ENCODE measurements around the gene FRYL. TPM values are rescaled to one million over a fixed set of nuclear protein-coding genes. Genes with fewer than 3 reads are reported as not detected.

Gene FRYL
- total RNA-seq, 1 donor from 2014 or later = 69.6 TPM

- Mint-ChIP-seq H3K27ac (no peak overlapping the region), H3K4me1 (ENCODE audit: low read depth) (peaks cover 24% of the 10 kb centered on the region), H3K9me3 (no peaks in the 10 kb centered on the region), H3K27me3 (ENCODE audit: low read depth) (no peaks in the 10 kb centered on the region), H3K4me3 (ENCODE audit: low read depth) (no peak overlapping the region), H3K36me3 (ENCODE audit: low read depth) (peaks cover 24% of the 10 kb centered on the region)
- intact Hi-C loops (cut with micrococcal nuclease) = loop anchor here (1.0 to 5.0 kb wide), 3 partner anchors 103 to 281 kb away; partner anchors contain the start of gene OCIAD2
- no peak for DNase-seq (ENCODE audit: low spot score)
These were observed 99.1 kb downstream of the FRYL start for GRCh38 chr4:48680848-48681568.

DNA sequence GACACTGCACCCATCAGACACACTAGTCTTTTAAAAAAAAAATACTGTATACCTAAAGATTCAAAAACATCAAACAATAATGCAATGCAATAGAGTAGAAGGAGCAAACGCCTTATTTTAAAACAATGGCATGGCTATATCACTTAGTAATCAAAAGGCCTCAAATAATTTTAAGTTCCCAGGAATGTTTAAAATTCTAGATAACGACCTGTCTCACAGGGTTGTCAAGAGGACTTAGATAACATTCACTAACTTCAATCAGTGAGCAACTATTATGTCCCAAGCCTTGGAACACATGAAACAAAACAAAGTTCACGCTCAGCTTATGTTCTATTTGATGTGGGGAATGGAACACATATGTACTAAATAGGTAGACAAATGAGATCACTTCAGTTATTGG is 106.5 kb downstream of the FRYL start:
- Mint-ChIP-seq H3K4me3 (ENCODE audit: low read depth) (no peak overlapping the region), H3K36me3 (ENCODE audit: low read depth) (peaks cover 22% of the 10 kb centered on the region), H3K27ac (no peak overlapping the region), H3K4me1 (ENCODE audit: low read depth) (peaks cover 11% of the 10 kb centered on the region), H3K27me3 (ENCODE audit: low read depth) (no peaks in the 10 kb centered on the region), H3K9me3 (peaks cover 6% of the 10 kb centered on the region)
- DNase-seq (ENCODE audit: low spot score) = no peak
- intact Hi-C loops (cut with micrococcal nuclease) = no loop called here

- Mint-ChIP-seq H3K4me3 (ENCODE audit: low read depth) (no peak overlapping the region), H3K27me3 (ENCODE audit: low read depth) (no peaks in the 10 kb centered on the region), H3K4me1 (ENCODE audit: low read depth) (peaks cover 24% of the 10 kb centered on the region), H3K27ac (no peak overlapping the region), H3K36me3 (ENCODE audit: low read depth) (peaks cover 18% of the 10 kb centered on the region), H3K9me3 (peaks cover 6% of the 10 kb centered on the region)
- intact Hi-C loops (cut with micrococcal nuclease) = no loop called here
- DNase-seq (ENCODE audit: low spot score) = no peak
These were observed 109.5 kb downstream of the FRYL start for GRCh38 chr4:48670587-48670986.

DNA sequence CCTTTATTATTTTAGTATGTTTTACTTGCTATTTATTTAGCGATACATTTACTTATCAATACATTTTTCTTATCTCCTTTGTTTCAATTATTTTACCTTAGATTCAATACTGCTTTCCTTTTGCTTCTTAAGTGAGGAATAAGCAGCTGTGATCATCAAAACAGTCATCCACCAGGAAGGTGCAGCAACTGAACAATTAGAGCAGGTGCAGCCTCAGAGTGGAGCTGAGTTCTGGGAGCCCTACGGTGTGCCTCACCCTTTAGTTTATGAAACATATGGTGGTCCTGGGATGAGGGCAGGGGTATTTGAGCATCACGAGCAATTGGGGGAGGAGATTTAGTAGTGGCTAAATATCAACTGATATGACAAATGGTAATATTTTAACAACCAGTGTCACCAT is 111.0 kb downstream of the FRYL start:
- Mint-ChIP-seq H3K4me1 (ENCODE audit: low read depth) (peaks cover 25% of the 10 kb centered on the region), H3K27ac (no peak overlapping the region), H3K9me3 (peaks cover 6% of the 10 kb centered on the region), H3K27me3 (ENCODE audit: low read depth) (no peaks in the 10 kb centered on the region), H3K36me3 (ENCODE audit: low read depth) (peaks cover 15% of the 10 kb centered on the region), H3K4me3 (ENCODE audit: low read depth) (no peak overlapping the region)
- DNase-seq (ENCODE audit: low spot score) = no peak
- intact Hi-C loops (cut with micrococcal nuclease) = no loop called here

DNA sequence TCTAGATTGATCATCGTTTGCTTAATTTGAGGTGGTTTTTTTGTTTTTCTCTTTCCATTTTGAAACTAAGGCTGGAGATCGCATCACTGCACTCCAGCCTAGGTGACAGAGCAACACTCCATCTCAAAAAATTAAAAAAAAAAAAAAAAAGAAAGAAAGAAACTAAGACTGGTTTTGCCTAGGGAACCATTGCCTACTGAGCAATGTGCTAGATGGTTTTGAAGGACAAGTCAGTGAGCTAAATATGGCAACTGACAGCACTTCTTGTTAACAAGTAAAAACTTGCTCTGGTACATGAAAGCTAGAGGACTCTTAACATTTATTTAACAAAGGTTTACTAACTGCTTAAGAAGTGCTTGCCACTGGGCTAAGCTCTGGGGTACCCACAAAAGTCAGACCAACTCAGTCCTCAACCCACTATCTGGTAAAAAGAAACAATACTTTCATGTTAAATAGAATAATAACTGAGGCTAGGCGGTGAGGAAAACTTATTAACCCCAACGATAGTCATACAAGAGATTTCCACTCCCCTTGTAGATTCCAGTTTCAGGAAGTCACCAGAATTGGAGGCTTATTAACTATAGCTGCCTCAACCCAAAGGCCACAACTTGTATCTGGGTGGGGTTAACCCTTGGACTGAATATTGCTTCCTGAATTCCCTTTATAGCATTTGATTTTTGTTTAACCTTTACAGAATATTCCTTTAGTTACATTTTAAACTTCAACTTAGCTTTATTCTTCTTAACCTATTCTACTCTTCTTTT is 111.6 kb downstream of the FRYL start:
- Mint-ChIP-seq H3K27ac (no peak overlapping the region), H3K4me1 (ENCODE audit: low read depth) (peaks cover 25% of the 10 kb centered on the region), H3K9me3 (peaks cover 6% of the 10 kb centered on the region), H3K36me3 (ENCODE audit: low read depth) (peaks cover 19% of the 10 kb centered on the region), H3K4me3 (ENCODE audit: low read depth) (no peak overlapping the region), H3K27me3 (ENCODE audit: low read depth) (no peaks in the 10 kb centered on the region)
- intact Hi-C loops (cut with micrococcal nuclease) = no loop called here
- DNase-seq (ENCODE audit: low spot score) = no peak

DNA sequence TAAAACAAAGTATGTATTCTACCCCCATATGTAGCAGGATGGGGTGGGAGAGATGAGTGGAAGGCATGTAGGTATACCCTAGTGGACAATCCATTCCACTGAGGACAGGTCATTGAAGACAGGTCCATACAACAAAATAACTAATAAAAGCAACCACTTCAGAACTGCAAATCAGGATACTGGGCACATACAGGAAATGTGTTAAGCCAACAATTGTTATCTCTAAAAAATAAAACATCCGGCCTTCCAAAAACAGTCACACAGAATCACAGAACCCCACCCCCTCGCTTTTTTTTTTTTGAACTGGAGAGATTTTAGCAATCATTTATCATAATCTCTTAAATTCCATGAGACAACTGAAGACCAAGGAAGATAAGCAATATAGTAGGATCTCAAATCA is 112.9 kb downstream of the FRYL start:
- H3K9me3 Mint-ChIP-seq = peaks cover 6% of the 10 kb centered on the region
- no peak for DNase-seq (ENCODE audit: low spot score)
- peaks cover 24% of the 10 kb centered on the region for H3K36me3 Mint-ChIP-seq (ENCODE audit: low read depth)
- H3K27me3 Mint-ChIP-seq (ENCODE audit: low read depth) = no peaks in the 10 kb centered on the region
- H3K27ac Mint-ChIP-seq = no peak overlapping the region
- peaks cover 21% of the 10 kb centered on the region for H3K4me1 Mint-ChIP-seq (ENCODE audit: low read depth)
- H3K4me3 Mint-ChIP-seq (ENCODE audit: low read depth) = no peak overlapping the region
- intact Hi-C loops (cut with micrococcal nuclease) = no loop called here

DNA sequence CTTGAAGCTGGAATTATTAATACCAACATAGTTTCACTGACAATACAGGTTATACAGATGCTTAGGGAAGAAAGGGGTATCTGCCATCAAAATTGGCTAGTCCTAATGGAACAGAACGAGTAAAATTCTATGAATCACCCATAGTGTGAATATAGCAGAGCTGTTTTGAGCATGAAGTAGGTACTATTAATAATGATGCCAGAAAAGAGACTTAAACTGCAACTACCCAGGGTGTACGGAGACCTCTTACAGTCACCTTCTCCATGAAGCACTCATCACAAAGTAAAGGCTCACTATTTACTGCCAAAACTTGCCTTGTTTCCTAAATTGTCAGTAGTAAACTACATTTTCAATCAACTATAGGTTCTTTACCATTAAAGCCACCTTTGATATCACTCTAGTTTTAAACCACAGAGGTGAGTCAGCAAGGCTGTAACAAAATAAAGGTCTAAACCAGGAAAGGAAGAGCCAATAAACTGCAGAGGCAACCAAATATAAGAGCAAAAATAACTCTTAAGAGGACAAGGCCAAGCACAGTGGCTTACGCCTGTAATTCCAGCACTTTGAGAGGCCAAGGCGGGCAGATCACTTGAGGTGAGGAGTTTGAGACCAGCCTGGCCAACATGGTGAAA is 114.4 kb downstream of the FRYL start:
- intact Hi-C loops (cut with micrococcal nuclease) = no loop called here
- Mint-ChIP-seq H3K36me3 (ENCODE audit: low read depth) (peaks cover 18% of the 10 kb centered on the region), H3K4me3 (ENCODE audit: low read depth) (no peak overlapping the region), H3K4me1 (ENCODE audit: low read depth) (peaks cover 28% of the 10 kb centered on the region), H3K27ac (no peak overlapping the region), H3K27me3 (ENCODE audit: low read depth) (no peaks in the 10 kb centered on the region), H3K9me3 (peaks cover 3% of the 10 kb centered on the region)
- no peak for DNase-seq (ENCODE audit: low spot score)

DNA sequence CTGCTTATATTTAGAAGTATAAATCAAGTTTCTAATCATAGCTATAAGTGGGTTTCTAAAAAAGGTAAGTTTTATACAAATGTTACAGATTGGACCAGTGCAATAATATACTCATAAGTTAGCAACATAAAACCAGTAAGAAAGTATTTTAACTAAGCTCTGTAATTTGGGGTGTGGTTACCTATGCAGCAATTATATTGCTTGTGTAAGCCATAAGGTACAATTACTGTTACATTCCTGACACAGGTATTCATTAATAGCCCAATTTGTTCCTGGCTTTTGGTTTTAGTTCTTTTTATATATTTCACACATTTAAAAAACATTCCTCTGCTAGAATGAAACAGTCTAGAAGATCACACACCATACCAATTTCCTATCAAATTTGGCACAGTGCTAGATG is 115.1 kb downstream of the FRYL start:
- Mint-ChIP-seq H3K36me3 (ENCODE audit: low read depth) (peaks cover 14% of the 10 kb centered on the region), H3K9me3 (no peaks in the 10 kb centered on the region), H3K4me1 (ENCODE audit: low read depth) (peaks cover 33% of the 10 kb centered on the region), H3K27me3 (ENCODE audit: low read depth) (no peaks in the 10 kb centered on the region), H3K4me3 (ENCODE audit: low read depth) (no peak overlapping the region), H3K27ac (no peak overlapping the region)
- no peak for DNase-seq (ENCODE audit: low spot score)
- intact Hi-C loops (cut with micrococcal nuclease) = no loop called here

DNA sequence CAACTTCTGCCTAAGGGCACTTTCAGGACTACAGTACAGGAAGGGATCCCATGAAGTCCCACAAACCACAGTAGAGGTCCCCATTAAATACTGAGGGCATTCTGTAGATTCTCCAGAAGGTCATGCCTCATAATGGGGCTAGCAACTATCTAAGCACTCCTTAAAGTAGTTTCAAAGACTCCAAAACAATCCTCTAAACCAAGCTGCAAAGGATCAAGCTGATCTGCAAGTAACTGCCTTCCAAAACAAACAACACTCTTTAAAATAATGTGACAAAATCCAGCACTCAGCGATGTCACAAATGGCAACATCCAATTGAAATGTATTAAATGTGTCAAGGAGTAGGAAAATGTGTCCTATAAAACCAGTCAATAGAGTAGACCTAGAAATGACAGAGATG is 118.7 kb downstream of the FRYL start:
- no peaks in the 10 kb centered on the region for H3K9me3 Mint-ChIP-seq
- no peak for DNase-seq (ENCODE audit: low spot score)
- no peak overlapping the region for H3K27ac Mint-ChIP-seq
- H3K27me3 Mint-ChIP-seq (ENCODE audit: low read depth) = no peaks in the 10 kb centered on the region
- no peak overlapping the region for H3K4me3 Mint-ChIP-seq (ENCODE audit: low read depth)
- intact Hi-C loops (cut with micrococcal nuclease) = no loop called here
- peaks cover 28% of the 10 kb centered on the region for H3K4me1 Mint-ChIP-seq (ENCODE audit: low read depth)
- peaks cover 18% of the 10 kb centered on the region for H3K36me3 Mint-ChIP-seq (ENCODE audit: low read depth)

DNA sequence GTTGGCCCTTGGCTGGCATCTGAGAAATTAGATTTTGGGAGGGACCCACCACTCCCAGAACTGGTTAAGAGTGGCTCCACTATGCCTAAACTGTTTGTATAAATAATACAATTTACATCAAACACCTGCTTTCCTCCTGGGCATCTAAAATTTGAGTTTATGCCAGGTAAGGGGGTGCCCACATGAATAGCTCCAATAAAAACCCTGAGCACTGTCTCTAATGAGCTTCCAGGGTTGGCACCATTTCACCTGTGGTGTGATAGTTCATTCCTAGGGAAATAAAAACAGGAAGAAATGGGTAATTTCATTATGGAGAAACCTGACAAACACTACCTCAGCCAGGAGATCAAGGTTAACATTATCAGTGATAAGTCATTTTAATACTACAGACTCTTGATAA is 119.7 kb downstream of the FRYL start:
- H3K4me1 Mint-ChIP-seq (ENCODE audit: low read depth) = peaks cover 22% of the 10 kb centered on the region
- no peaks in the 10 kb centered on the region for H3K9me3 Mint-ChIP-seq
- no peak for DNase-seq (ENCODE audit: low spot score)
- no peak overlapping the region for H3K27ac Mint-ChIP-seq
- H3K27me3 Mint-ChIP-seq (ENCODE audit: low read depth) = no peaks in the 10 kb centered on the region
- no peak overlapping the region for H3K4me3 Mint-ChIP-seq (ENCODE audit: low read depth)
- intact Hi-C loops (cut with micrococcal nuclease) = no loop called here
- H3K36me3 Mint-ChIP-seq (ENCODE audit: low read depth) = peaks cover 15% of the 10 kb centered on the region

- intact Hi-C loops (cut with micrococcal nuclease) = no loop called here
- Mint-ChIP-seq H3K36me3 (ENCODE audit: low read depth) (peaks cover 13% of the 10 kb centered on the region), H3K27me3 (ENCODE audit: low read depth) (no peaks in the 10 kb centered on the region), H3K9me3 (no peaks in the 10 kb centered on the region), H3K27ac (peak overlapping the region; percentile 48), H3K4me1 (ENCODE audit: low read depth) (peaks cover 49% of the 10 kb centered on the region), H3K4me3 (ENCODE audit: low read depth) (peak overlapping the region; percentile 42)
- no peak for DNase-seq (ENCODE audit: low spot score)
These were observed 125.9 kb downstream of the FRYL start for GRCh38 chr4:48654015-48654664.

DNA sequence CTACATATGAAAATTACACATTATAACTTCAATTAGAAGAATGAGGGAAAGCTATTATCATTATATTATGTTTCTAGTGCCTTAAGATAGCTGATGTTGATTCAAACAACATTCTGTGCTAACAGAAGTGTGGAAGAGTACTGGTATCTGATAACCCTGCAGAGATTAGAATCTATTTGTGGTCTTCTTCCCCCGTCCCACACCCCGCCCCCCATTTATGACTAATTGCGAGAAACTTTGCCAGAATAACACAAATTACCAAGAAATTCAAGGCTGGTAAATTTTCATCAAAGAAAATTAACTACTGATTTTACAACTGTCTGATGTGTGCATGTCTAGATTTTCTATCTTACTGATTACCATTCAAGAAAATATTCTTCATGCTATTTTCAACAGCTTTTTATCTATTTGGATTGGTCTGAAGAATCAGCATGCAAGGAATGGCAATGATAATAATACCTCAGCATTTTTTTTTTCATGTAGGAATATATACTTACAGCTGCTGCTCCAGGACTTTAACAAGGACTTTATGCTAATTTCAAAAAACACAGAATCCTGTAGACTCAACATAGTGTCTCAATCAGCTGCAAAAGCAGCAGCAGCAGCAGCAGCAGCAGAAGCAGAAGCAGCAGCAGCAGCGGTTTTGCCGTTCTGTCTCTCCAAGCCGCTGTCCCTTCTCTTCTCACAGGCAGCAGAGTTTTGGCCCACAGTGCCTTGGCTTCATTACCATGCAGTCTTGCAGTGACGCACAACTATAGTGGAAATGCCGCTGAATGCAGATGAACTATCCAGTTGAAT is 126.7 kb downstream of the FRYL start:
- no peaks in the 10 kb centered on the region for H3K27me3 Mint-ChIP-seq (ENCODE audit: low read depth)
- intact Hi-C loops (cut with micrococcal nuclease) = no loop called here
- H3K4me1 Mint-ChIP-seq (ENCODE audit: low read depth) = peaks cover 45% of the 10 kb centered on the region
- peaks cover 9% of the 10 kb centered on the region for H3K36me3 Mint-ChIP-seq (ENCODE audit: low read depth)
- no peak for DNase-seq (ENCODE audit: low spot score)
- peak overlapping the region; percentile 42 for H3K4me3 Mint-ChIP-seq (ENCODE audit: low read depth)
- H3K9me3 Mint-ChIP-seq = no peaks in the 10 kb centered on the region
- H3K27ac Mint-ChIP-seq = no peak overlapping the region

All from activated T-helper 2 cell treated with anti-CD3 and anti-CD28 coated beads, Interferon-gamma antibody, Interleukin-2, Interleukin-4, amounts not matched to agents 10 μg/mL and 5 μg/mL and 100 μg/mL, durations not matched to agents 14 hours and 24 hours and 36 hours (primary cell).